Fibroblast of lung (primary cell): ENCODE results near the gene MT1H.

Experiments used
- CTCF ChIP-seq, 2 donors: IDR thresholded peaks in 1 of 2; conservative IDR thresholded peaks in 1 of 2; 1 replicate in 1 of 2; 2 replicates in 1 of 2; pipeline ENCODE4 v1.5.1; 2011 to 2012; ENCODE audit warnings: low read length in 2 of 2, control low read depth in 1 of 2, inconsistent platforms in 1 of 2, low read depth in 1 of 2, mild to moderate bottlenecking in 1 of 2
- EZH2 ChIP-seq: IDR thresholded peaks from 2 replicates; pipeline ENCODE4 v1.5.1; 2012; ENCODE audit warnings: low read length, control low read depth, mild to moderate bottlenecking; ENCODE audit errors: missing control alignments

GRCh38 chr16:56702836-56703235 lies 33.2 kb downstream of the MT1H start:
- TF ChIP-seq EZH2 (no peak), CTCF (conservative IDR thresholded peaks at IDR 0.05 in 1 of 2, IDR thresholded peaks at IDR 0.05 in 1 of 2; ENCODE audit: low read depth in 1 of 2, low read length in 2 of 2) (no peak)
